Measurements from ENCODE around the gene RASAL2. TPM values are rescaled to one million over a fixed set of nuclear protein-coding genes. Genes with fewer than 3 reads are reported as not detected.
"Not testable (repeated sequence)": the region's sequence is repeated elsewhere in the genome, so short reads cannot be mapped to it uniquely, and the experiment has no call there.

The RASAL2 gene
- total and polyA plus RNA-seq, 2 of the 13 experiments (the other 11 are each of a cell fraction or from before 2014, with no cell fraction given) = 5.4 to 5.9 TPM

DNA sequence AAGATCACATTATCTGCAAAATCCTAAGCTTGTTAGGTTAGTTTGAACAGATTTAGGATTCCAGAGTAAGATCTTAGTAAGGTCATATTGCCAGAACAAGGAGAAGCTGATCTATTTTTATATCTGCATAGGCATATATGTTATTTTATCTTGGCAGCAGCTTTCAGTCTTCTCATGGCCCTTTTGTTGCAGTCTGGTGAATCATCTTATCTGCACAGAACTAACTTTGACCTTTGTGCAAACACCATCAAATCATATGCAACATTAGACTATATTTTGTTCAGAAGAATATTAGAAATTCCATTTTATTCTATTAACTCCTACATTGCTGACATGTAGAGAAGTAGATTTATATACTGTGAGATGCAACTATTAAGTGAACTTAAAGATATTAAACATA, 295.5 kb downstream of the RASAL2 start (continued):
- TF ChIP-seq, protein P1, sequence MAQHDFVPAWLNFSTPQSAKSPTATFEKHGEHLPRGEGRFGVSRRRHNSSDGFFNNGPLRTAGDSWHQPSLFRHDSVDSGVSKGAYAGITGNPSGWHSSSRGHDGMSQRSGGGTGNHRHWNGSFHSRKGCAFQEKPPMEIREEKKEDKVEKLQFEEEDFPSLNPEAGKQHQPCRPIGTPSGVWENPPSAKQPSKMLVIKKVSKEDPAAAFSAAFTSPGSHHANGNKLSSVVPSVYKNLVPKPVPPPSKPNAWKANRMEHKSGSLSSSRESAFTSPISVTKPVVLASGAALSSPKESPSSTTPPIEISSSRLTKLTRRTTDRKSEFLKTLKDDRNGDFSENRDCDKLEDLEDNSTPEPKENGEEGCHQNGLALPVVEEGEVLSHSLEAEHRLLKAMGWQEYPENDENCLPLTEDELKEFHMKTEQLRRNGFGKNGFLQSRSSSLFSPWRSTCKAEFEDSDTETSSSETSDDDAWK (CRISPR knock-in tag; IDR thresholded peaks at IDR 0.05) = no peak
- TF ChIP-seq, protein P2, sequence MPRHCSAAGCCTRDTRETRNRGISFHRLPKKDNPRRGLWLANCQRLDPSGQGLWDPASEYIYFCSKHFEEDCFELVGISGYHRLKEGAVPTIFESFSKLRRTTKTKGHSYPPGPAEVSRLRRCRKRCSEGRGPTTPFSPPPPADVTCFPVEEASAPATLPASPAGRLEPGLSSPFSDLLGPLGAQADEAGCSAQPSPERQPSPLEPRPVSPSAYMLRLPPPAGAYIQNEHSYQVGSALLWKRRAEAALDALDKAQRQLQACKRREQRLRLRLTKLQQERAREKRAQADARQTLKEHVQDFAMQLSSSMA (CRISPR knock-in tag; IDR thresholded peaks at IDR 0.05) = no peak
- TF ChIP-seq ZNF597 (CRISPR knock-in tag; IDR thresholded peaks at IDR 0.05) (no peak), TSC22D2 (CRISPR knock-in tag; IDR thresholded peaks at IDR 0.05; ENCODE audit: borderline replicate concordance) (no peak), SMAD3 (CRISPR knock-in tag; IDR thresholded peaks at IDR 0.05) (no peak), ZNF746 (CRISPR knock-in tag; IDR thresholded peaks at IDR 0.05) (no peak), ZKSCAN5 (CRISPR knock-in tag; IDR thresholded peaks at IDR 0.05) (no peak), ELF1 (CRISPR knock-in tag; IDR thresholded peaks at IDR 0.05) (no peak), KDM4B (CRISPR knock-in tag; IDR thresholded peaks at IDR 0.05) (no peak), SP140L (CRISPR knock-in tag; IDR thresholded peaks at IDR 0.05; ENCODE audit: borderline replicate concordance) (no peak)
- TF ChIP-seq, protein P3, sequence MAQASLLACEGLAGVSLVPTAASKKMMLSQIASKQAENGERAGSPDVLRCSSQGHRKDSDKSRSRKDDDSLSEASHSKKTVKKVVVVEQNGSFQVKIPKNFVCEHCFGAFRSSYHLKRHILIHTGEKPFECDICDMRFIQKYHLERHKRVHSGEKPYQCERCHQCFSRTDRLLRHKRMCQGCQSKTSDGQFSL (CRISPR knock-in tag; IDR thresholded peaks at IDR 0.05) = no peak
- TF ChIP-seq, protein P4, sequence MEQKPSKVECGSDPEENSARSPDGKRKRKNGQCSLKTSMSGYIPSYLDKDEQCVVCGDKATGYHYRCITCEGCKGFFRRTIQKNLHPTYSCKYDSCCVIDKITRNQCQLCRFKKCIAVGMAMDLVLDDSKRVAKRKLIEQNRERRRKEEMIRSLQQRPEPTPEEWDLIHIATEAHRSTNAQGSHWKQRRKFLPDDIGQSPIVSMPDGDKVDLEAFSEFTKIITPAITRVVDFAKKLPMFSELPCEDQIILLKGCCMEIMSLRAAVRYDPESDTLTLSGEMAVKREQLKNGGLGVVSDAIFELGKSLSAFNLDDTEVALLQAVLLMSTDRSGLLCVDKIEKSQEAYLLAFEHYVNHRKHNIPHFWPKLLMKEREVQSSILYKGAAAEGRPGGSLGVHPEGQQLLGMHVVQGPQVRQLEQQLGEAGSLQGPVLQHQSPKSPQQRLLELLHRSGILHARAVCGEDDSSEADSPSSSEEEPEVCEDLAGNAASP (CRISPR knock-in tag; IDR thresholded peaks at IDR 0.05; ENCODE audit: borderline replicate concordance) = no peak

GRCh38 chr1:178390280-178390679, 296.4 kb downstream of the RASAL2 start:
- in situ Hi-C loops (cut with HindIII; ENCODE audit: extremely low pct_ligation_motif_present, low pct_unique_long_range_greater_than_20kb); BruUV-seq (replicated peaks); H3K4me3 ChIP-seq (replicated peaks in 1 of 3; ENCODE audit: insufficient read depth in 1 of 3, low read depth in 2 of 3, low read length in 3 of 3); H3K79me2 ChIP-seq (ENCODE audit: insufficient read depth, low read length); H2AFZ ChIP-seq (ENCODE audit: low read length); FAIRE-seq; H3K9me3 ChIP-seq (ENCODE audit: low read length); H3K9ac ChIP-seq (ENCODE audit: insufficient read depth, low read depth, low read length); H3K27me3 ChIP-seq (ENCODE audit: control insufficient read depth in 1 of 2, insufficient read depth in 2 of 2, low read length in 2 of 2); H3K4me2 ChIP-seq (ENCODE audit: low read depth, low read length); H3K27ac ChIP-seq (ENCODE audit: extremely low read length, insufficient read depth, low read length); ATAC-seq; CTCF ChIA-PET (ENCODE audit: low intra/inter-chr PET ratio, low total read pairs); H4K20me1 ChIP-seq (ENCODE audit: insufficient read depth, low read length); H3K4me1 ChIP-seq (ENCODE audit: insufficient read depth, low read length); POLR2A ChIA-PET; intact Hi-C loops (cut with micrococcal nuclease; ENCODE audit: unreplicated experiment); H3K36me3 ChIP-seq (replicated peaks in 1 of 2; ENCODE audit: control insufficient read depth in 1 of 2, insufficient read depth in 2 of 2, low read length in 2 of 2); DNase-seq (ENCODE audit: low spot score): not testable (repeated sequence)
- 94% methylated on average over 8 of the region's 8 CpGs for WGBS (ENCODE audit: low lambda C conversion rate)

All from HepG2 (cell line).